ENCODE measurements around the gene FAAP20.

FAAP20 gene

GRCh38 chr1:2155788-2156187 is 38.8 kb downstream of the FAAP20 start:
- Histone ChIP-seq H3K27me3 (ENCODE audit: low read length) (no peaks in the 10 kb centered on the region), H3K36me3 (ENCODE audit: low read length) (no peaks in the 10 kb centered on the region), H3K4me3 (ENCODE audit: insufficient read depth, low read length, poor library complexity, severe bottlenecking) (no peak overlapping the region), H2AFZ (ENCODE audit: low read depth, low read length, severe bottlenecking) (no peak overlapping the region), H3K4me2 (ENCODE audit: low read depth, low read length, poor library complexity, severe bottlenecking) (no peak overlapping the region), H3K9me3 (ENCODE audit: insufficient read depth, low read length) (no peaks in the 10 kb centered on the region), H3F3A (ENCODE audit: insufficient read depth) (no peaks in the 10 kb centered on the region), H3K27ac (ENCODE audit: low read depth, low read length) (no peak overlapping the region), H3K9ac (ENCODE audit: low read length) (no peak overlapping the region), H3K79me2 (ENCODE audit: insufficient read depth, low read length) (no peaks in the 10 kb centered on the region), H3K9me2 (replicated peaks; ENCODE audit: insufficient read depth, low read length) (no peaks in the 10 kb centered on the region), H4K20me1 (ENCODE audit: low read depth, low read length) (no peaks in the 10 kb centered on the region)
- no peak for TF ChIP-seq CTCF (IDR thresholded peaks at IDR 0.05; ENCODE audit: insufficient read depth, low read length, poor library complexity, severe bottlenecking)
- no peak for TF ChIP-seq EZH2phosphoT487 (conservative IDR thresholded peaks at IDR 0.05; ENCODE audit: low read length)

- TF ChIP-seq CTCF (IDR thresholded peaks at IDR 0.05; ENCODE audit: insufficient read depth, low read length, poor library complexity, severe bottlenecking) (no peak), EZH2phosphoT487 (conservative IDR thresholded peaks at IDR 0.05; ENCODE audit: low read length) (no peak)
- no peaks in the 10 kb centered on the region for H3K36me3 ChIP-seq (ENCODE audit: low read length)
- no peaks in the 10 kb centered on the region for H3K27me3 ChIP-seq (ENCODE audit: low read length)
- H3K9me2 ChIP-seq (replicated peaks; ENCODE audit: insufficient read depth, low read length) = no peaks in the 10 kb centered on the region
- H2AFZ ChIP-seq (ENCODE audit: low read depth, low read length, severe bottlenecking) = no peak overlapping the region
- H3K27ac ChIP-seq (ENCODE audit: low read depth, low read length) = no peak overlapping the region
- H3F3A ChIP-seq (ENCODE audit: insufficient read depth) = no peaks in the 10 kb centered on the region
- H3K9ac ChIP-seq (ENCODE audit: low read length) = no peak overlapping the region
- no peaks in the 10 kb centered on the region for H4K20me1 ChIP-seq (ENCODE audit: low read depth, low read length)
- H3K4me2 ChIP-seq (ENCODE audit: low read depth, low read length, poor library complexity, severe bottlenecking) = no peak overlapping the region
- no peak overlapping the region for H3K4me3 ChIP-seq (ENCODE audit: insufficient read depth, low read length, poor library complexity, severe bottlenecking)
- no peaks in the 10 kb centered on the region for H3K79me2 ChIP-seq (ENCODE audit: insufficient read depth, low read length)
- H3K9me3 ChIP-seq (ENCODE audit: insufficient read depth, low read length) = no peaks in the 10 kb centered on the region
Observed at GRCh38 chr1:2155147-2155598, 39.4 kb downstream of the FAAP20 start.

- no peak overlapping the region for H3K4me3 ChIP-seq (ENCODE audit: insufficient read depth, low read length, poor library complexity, severe bottlenecking)
- H3K27me3 ChIP-seq (ENCODE audit: low read length) = no peaks in the 10 kb centered on the region
- no peak for TF ChIP-seq CTCF (IDR thresholded peaks at IDR 0.05; ENCODE audit: insufficient read depth, low read length, poor library complexity, severe bottlenecking)
- no peak for TF ChIP-seq EZH2phosphoT487 (conservative IDR thresholded peaks at IDR 0.05; ENCODE audit: low read length)
- no peaks in the 10 kb centered on the region for H4K20me1 ChIP-seq (ENCODE audit: low read depth, low read length)
- H3F3A ChIP-seq (ENCODE audit: insufficient read depth) = no peaks in the 10 kb centered on the region
- H3K79me2 ChIP-seq (ENCODE audit: insufficient read depth, low read length) = no peaks in the 10 kb centered on the region
- no peak overlapping the region for H3K27ac ChIP-seq (ENCODE audit: low read depth, low read length)
- no peaks in the 10 kb centered on the region for H3K9me3 ChIP-seq (ENCODE audit: insufficient read depth, low read length)
- H3K36me3 ChIP-seq (ENCODE audit: low read length) = no peaks in the 10 kb centered on the region
- no peak overlapping the region for H2AFZ ChIP-seq (ENCODE audit: low read depth, low read length, severe bottlenecking)
- H3K9ac ChIP-seq (ENCODE audit: low read length) = no peak overlapping the region
- no peaks in the 10 kb centered on the region for H3K9me2 ChIP-seq (replicated peaks; ENCODE audit: insufficient read depth, low read length)
- no peak overlapping the region for H3K4me2 ChIP-seq (ENCODE audit: low read depth, low read length, poor library complexity, severe bottlenecking)
Observed at GRCh38 chr1:2154022-2154421, 40.5 kb downstream of the FAAP20 start.
